Activated T-helper 17 cell treated with anti-CD3 and anti-CD28 coated beads, Interleukin-2, amount 50 U/mL, for 72 hours (primary cell): ENCODE data around the gene TNFRSF1A. TPM values are rescaled to one million over a fixed set of nuclear protein-coding genes. Genes with fewer than 3 reads are reported as not detected.

Experiments
- ATAC-seq: fragments of 150-1000 bp; cut with Tn5 transposase; replicated peaks from 2 replicates; pipeline ENCODE4 v1.10.0; 2021; ENCODE audit warnings: mild to moderate bottlenecking, moderate library complexity
- H3K27ac Mint-ChIP-seq: one replicate; pipeline ENCODE4 v1.8.0; 2022; ENCODE audit warnings: mixed read lengths
- H3K27me3 Mint-ChIP-seq: one replicate; pipeline ENCODE4 v1.8.0; 2022; ENCODE audit warnings: mixed read lengths
- H3K36me3 Mint-ChIP-seq: one replicate; pipeline ENCODE4 v1.8.0; 2022; ENCODE audit warnings: low read depth, mild to moderate bottlenecking, mixed read lengths
- H3K4me1 Mint-ChIP-seq: one replicate; pipeline ENCODE4 v1.8.0; 2022; ENCODE audit warnings: mixed read lengths
- H3K4me3 Mint-ChIP-seq: one replicate; pipeline ENCODE4 v1.8.0; 2022; ENCODE audit warnings: mild to moderate bottlenecking, mixed read lengths
- H3K9me3 Mint-ChIP-seq: one replicate; pipeline ENCODE4 v1.8.0; 2022; ENCODE audit warnings: mixed read lengths
- total RNA-seq, 2 donors: library from RNA; stranded (reverse); gene quantifications; one replicate each; pipeline ENCODE4 v1.2.3, GENCODE V29; 2022

The TNFRSF1A gene
- total RNA-seq, 2 donors from 2014 or later, result 42.1 to 74.1 TPM

GRCh38 chr12:6377667-6377994, 35.8 kb upstream of the TNFRSF1A start:
- H3K36me3 Mint-ChIP-seq, result no peaks in the 10 kb centered on the region
- peaks cover 1% of the 10 kb centered on the region for H3K27me3 Mint-ChIP-seq
- H3K9me3 Mint-ChIP-seq, result no peaks in the 10 kb centered on the region
- H3K4me3 Mint-ChIP-seq, result peak overlapping the region; percentile 74
- H3K27ac Mint-ChIP-seq, result no peak overlapping the region
- peaks cover 15% of the 10 kb centered on the region for H3K4me1 Mint-ChIP-seq
- no peak for ATAC-seq

GRCh38 chr12:6376870-6377666, 35.2 kb upstream of the TNFRSF1A start:
- Mint-ChIP-seq H3K27ac (peak overlapping the region; percentile 87), H3K36me3 (no peaks in the 10 kb centered on the region), H3K4me1 (peaks cover 20% of the 10 kb centered on the region), H3K4me3 (peak overlapping the region; percentile 74), H3K9me3 (no peaks in the 10 kb centered on the region), H3K27me3 (no peaks in the 10 kb centered on the region)
- no peak for ATAC-seq

GRCh38 chr12:6376079-6376869, 34.4 kb upstream of the TNFRSF1A start:
- Mint-ChIP-seq H3K9me3 (no peaks in the 10 kb centered on the region), H3K27ac (peak overlapping the region; percentile 87), H3K4me3 (peak overlapping the region; percentile 74)

GRCh38 chr12:6375269-6376078, 33.6 kb upstream of the TNFRSF1A start, which contains the start of gene SCNN1A:
TSS of gene SCNN1A (minus strand) at chr12:6375563. CDS start at chr12:6374783, 780 bp downstream.
- H3K4me1 Mint-ChIP-seq, result peaks cover 20% of the 10 kb centered on the region
- H3K9me3 Mint-ChIP-seq, result no peaks in the 10 kb centered on the region
- no peaks in the 10 kb centered on the region for H3K27me3 Mint-ChIP-seq
- peak within 1 kb of the TSS; percentile 74 for H3K4me3 Mint-ChIP-seq
- no peak for ATAC-seq
- H3K27ac Mint-ChIP-seq, result peak within 1 kb of the TSS; percentile 87
- no peaks in the 10 kb centered on the region for H3K36me3 Mint-ChIP-seq

More at GRCh38 chr12:6376079-6376869, 34.4 kb upstream of the TNFRSF1A start:
- peaks cover 20% of the 10 kb centered on the region for H3K4me1 Mint-ChIP-seq
- H3K36me3 Mint-ChIP-seq, result no peaks in the 10 kb centered on the region
- H3K27me3 Mint-ChIP-seq, result no peaks in the 10 kb centered on the region
- ATAC-seq, result peak; percentile 27

GRCh38 chr12:6374786-6375160, 32.9 kb upstream of the TNFRSF1A start:
- Mint-ChIP-seq H3K4me1 (peaks cover 20% of the 10 kb centered on the region), H3K27ac (peak overlapping the region; percentile 87), H3K36me3 (no peaks in the 10 kb centered on the region), H3K27me3 (no peaks in the 10 kb centered on the region), H3K4me3 (no peak overlapping the region), H3K9me3 (no peaks in the 10 kb centered on the region)
- no peak for ATAC-seq

- Mint-ChIP-seq H3K9me3 (no peaks in the 10 kb centered on the region), H3K27me3 (no peaks in the 10 kb centered on the region)
Observed at GRCh38 chr12:6374028-6374785, 32.3 kb upstream of the TNFRSF1A start.

GRCh38 chr12:6373022-6373787, 31.3 kb upstream of the TNFRSF1A start:
- H3K4me1 Mint-ChIP-seq, result peaks cover 24% of the 10 kb centered on the region
- no peaks in the 10 kb centered on the region for H3K27me3 Mint-ChIP-seq
- H3K27ac Mint-ChIP-seq, result peak overlapping the region; percentile 90
- H3K9me3 Mint-ChIP-seq, result no peaks in the 10 kb centered on the region
- ATAC-seq, result no peak
- H3K36me3 Mint-ChIP-seq, result no peaks in the 10 kb centered on the region
- H3K4me3 Mint-ChIP-seq, result peak overlapping the region; percentile 62

More at GRCh38 chr12:6374028-6374785, 32.3 kb upstream of the TNFRSF1A start:
- Mint-ChIP-seq H3K4me3 (no peak overlapping the region), H3K36me3 (no peaks in the 10 kb centered on the region), H3K27ac (no peak overlapping the region), H3K4me1 (peaks cover 20% of the 10 kb centered on the region)
- no peak for ATAC-seq

GRCh38 chr12:6372403-6373003, 30.6 kb upstream of the TNFRSF1A start:
- Mint-ChIP-seq H3K9me3 (no peaks in the 10 kb centered on the region), H3K36me3 (no peaks in the 10 kb centered on the region), H3K27me3 (no peaks in the 10 kb centered on the region), H3K4me1 (peaks cover 25% of the 10 kb centered on the region), H3K27ac (peak overlapping the region; percentile 90), H3K4me3 (peak overlapping the region; percentile 62)
- peak; percentile 91 for ATAC-seq

- peak overlapping the region; percentile 20 for H3K4me3 Mint-ChIP-seq
- H3K9me3 Mint-ChIP-seq, result no peaks in the 10 kb centered on the region
- H3K27me3 Mint-ChIP-seq, result no peaks in the 10 kb centered on the region
- no peaks in the 10 kb centered on the region for H3K36me3 Mint-ChIP-seq
- H3K4me1 Mint-ChIP-seq, result peaks cover 24% of the 10 kb centered on the region
- ATAC-seq, result no peak
- no peak overlapping the region for H3K27ac Mint-ChIP-seq
Observed at GRCh38 chr12:6370994-6371754, 29.3 kb upstream of the TNFRSF1A start.

GRCh38 chr12:6370576-6370935, 28.7 kb upstream of the TNFRSF1A start:
- no peaks in the 10 kb centered on the region for H3K27me3 Mint-ChIP-seq
- H3K4me1 Mint-ChIP-seq, result peaks cover 24% of the 10 kb centered on the region
- H3K27ac Mint-ChIP-seq, result no peak overlapping the region
- no peak for ATAC-seq
- H3K36me3 Mint-ChIP-seq, result no peaks in the 10 kb centered on the region
- H3K4me3 Mint-ChIP-seq, result no peak overlapping the region
- H3K9me3 Mint-ChIP-seq, result no peaks in the 10 kb centered on the region

GRCh38 chr12:6369916-6370575, 28.2 kb upstream of the TNFRSF1A start:
- H3K9me3 Mint-ChIP-seq, result no peaks in the 10 kb centered on the region
- no peak overlapping the region for H3K4me3 Mint-ChIP-seq
- H3K4me1 Mint-ChIP-seq, result peaks cover 24% of the 10 kb centered on the region
- ATAC-seq, result no peak
- H3K36me3 Mint-ChIP-seq, result no peaks in the 10 kb centered on the region
- peak overlapping the region; percentile 34 for H3K27ac Mint-ChIP-seq
- no peaks in the 10 kb centered on the region for H3K27me3 Mint-ChIP-seq

GRCh38 chr12:6368906-6369525, 27.1 kb upstream of the TNFRSF1A start:
- no peak for ATAC-seq
- no peaks in the 10 kb centered on the region for H3K36me3 Mint-ChIP-seq
- H3K4me3 Mint-ChIP-seq, result no peak overlapping the region
- H3K9me3 Mint-ChIP-seq, result no peaks in the 10 kb centered on the region
- peaks cover 27% of the 10 kb centered on the region for H3K4me1 Mint-ChIP-seq
- no peaks in the 10 kb centered on the region for H3K27me3 Mint-ChIP-seq
- peak overlapping the region; percentile 34 for H3K27ac Mint-ChIP-seq
